ENCODE results near the gene CPNE9. TPM values are rescaled to one million over a fixed set of nuclear protein-coding genes. Genes with fewer than 3 reads are reported as not detected.
A peak's percentile ranks its signal among the peaks of the same experiment; 100 is the strongest.

The CPNE9 gene
- polyA plus RNA-seq, 2 of the 4 experiments (the other 2 are of a cell fraction) = 0.03 TPM; not detected in 1

GRCh38 chr3:9769426-9770275 lies 66.0 kb downstream of the CPNE9 start, which contains the start of gene CAMK1 (continued):
- TF ChIP-seq RAD21 (conservative IDR thresholded peaks at IDR 0.05 in 1 of 2, IDR thresholded peaks at IDR 0.05 in 1 of 2) (no peak), MAX (IDR thresholded peaks at IDR 0.05) (peak; percentile 32; the same call in 1 of the 2 replicates), ESRRA (IDR thresholded peaks at IDR 0.05; ENCODE audit: borderline replicate concordance, low read length) (no peak), CTCF (IDR thresholded peaks at IDR 0.05) (no peak), CHD2 (IDR thresholded peaks at IDR 0.05; ENCODE audit: low read length, partially characterized antibody) (no peak), RARB (CRISPR knock-in tag; IDR thresholded peaks at IDR 0.05) (no peak), RCOR1 (IDR thresholded peaks at IDR 0.05; ENCODE audit: low read depth, low read length) (no peak), EP300 (IDR thresholded peaks at IDR 0.05) (no peak), JUNB (IDR thresholded peaks at IDR 0.05) (no peak), HOXA7 (CRISPR knock-in tag; IDR thresholded peaks at IDR 0.05) (no peak), NR3C1 (IDR thresholded peaks at IDR 0.05) (no peak), NFE2L2 (conservative IDR thresholded peaks at IDR 0.05; ENCODE audit: low read length) (no peak), POLR2A (IDR thresholded peaks at IDR 0.05; ENCODE audit: low read length) (peak; percentile 69)

- TF ChIP-seq CTCF (IDR thresholded peaks at IDR 0.05) (no peak), KDM5A (IDR thresholded peaks at IDR 0.05) (no peak), TFCP2L1 (CRISPR knock-in tag; IDR thresholded peaks at IDR 0.05) (no peak), RARB (CRISPR knock-in tag; IDR thresholded peaks at IDR 0.05) (no peak), BHLHE40 (IDR thresholded peaks at IDR 0.05; ENCODE audit: low read depth, low read length) (no peak), POLR2A (IDR thresholded peaks at IDR 0.05; ENCODE audit: low read length) (no peak), HOXA7 (CRISPR knock-in tag; IDR thresholded peaks at IDR 0.05) (no peak), RCOR1 (IDR thresholded peaks at IDR 0.05; ENCODE audit: low read depth, low read length) (no peak), HES2 (IDR thresholded peaks at IDR 0.05) (no peak), MAFK (IDR thresholded peaks at IDR 0.05; ENCODE audit: partially characterized antibody) (no peak), TP53 (CRISPR knock-in tag; IDR thresholded peaks at IDR 0.05) (no peak), ZC3H11A (IDR thresholded peaks at IDR 0.05) (no peak), CHD2 (IDR thresholded peaks at IDR 0.05; ENCODE audit: low read length, partially characterized antibody) (no peak), CHD4 (IDR thresholded peaks at IDR 0.05; ENCODE audit: borderline replicate concordance) (peak; percentile 86), FOSL2 (IDR thresholded peaks at IDR 0.05) (no peak), FOSL2 (CRISPR knock-in tag; IDR thresholded peaks at IDR 0.05) (no peak), USF2 (IDR thresholded peaks at IDR 0.05) (peak; percentile 75), NPAS2 (CRISPR knock-in tag; IDR thresholded peaks at IDR 0.05; ENCODE audit: borderline replicate concordance) (no peak), RFX5 (IDR thresholded peaks at IDR 0.05) (no peak), RNF2 (IDR thresholded peaks at IDR 0.05; ENCODE audit: borderline replicate concordance, low read depth) (no peak), NR3C1 (IDR thresholded peaks at IDR 0.05) (no peak), CBX8 (IDR thresholded peaks at IDR 0.05) (no peak), HDAC2 (IDR thresholded peaks at IDR 0.05) (0 out of 2 replicates have a peak, but pooled peaks have one; percentile 69), KDM1A (IDR thresholded peaks at IDR 0.05; ENCODE audit: low read depth) (peak; percentile 94), HOXB13 (CRISPR knock-in tag; IDR thresholded peaks at IDR 0.05; ENCODE audit: low read depth) (no peak), MAX (IDR thresholded peaks at IDR 0.05) (no peak), SMC3 (IDR thresholded peaks at IDR 0.05) (no peak), EHF (CRISPR knock-in tag; IDR thresholded peaks at IDR 0.05) (no peak)
- peak overlapping the region; percentile 74 for H3K4me3 ChIP-seq
- FAIRE-seq (no peak), DNase-seq (ENCODE audit: low read depth in 1 of 2, low spot score in 1 of 2) (peak in 1 of 2 experiments; percentile 43), ATAC-seq (peak in 1 of 2 experiments; percentile 4; a peak in 3 of 6 replicates)
- ChIA-PET CTCF (interaction anchor here (0.7 to 2.7 kb wide), 4 partner anchors 20 to 75 kb away, joined by 3 to 20 read pairs (median 3); partner anchors contain the start of gene OGG1), POLR2A (interaction anchor here (0.9 to 1.3 kb wide), 2 partner anchors 21 to 22 kb away, joined by 3 to 10 read pairs; partner anchors contain the start of genes ARPC4, OGG1 and TADA3)
- 39% methylated on average over 15 of the region's 15 CpGs for WGBS (ENCODE audit: missing lambda C conversion rate)
- H3K4me1 ChIP-seq = peaks cover 27% of the 10 kb centered on the region
- peak overlapping the region; percentile 98 for H3K4me2 ChIP-seq
- no peaks in the 10 kb centered on the region for H3K9me3 ChIP-seq
- H3K27ac ChIP-seq = peak overlapping the region; percentile 92 to 95
These were observed 66.7 kb downstream of the CPNE9 start for GRCh38 chr3:9770276-9770812.
